Neural progenitor cell (in vitro differentiated cells): ENCODE results near the gene UBA1. TPM values are rescaled to one million over a fixed set of nuclear protein-coding genes. Genes with fewer than 3 reads are reported as not detected.

Experiments used
- DNase-seq: peaks from one replicate; pipeline ENCODE4 v3.0.0-alpha.2; 2016; ENCODE audit warnings: low spot score
- H2AFZ ChIP-seq: fragments of 200-600 bp; sonication (generic); replicated peaks from 2 replicates; pipeline ENCODE4 v1.6.1; 2016; ENCODE audit warnings: antibody characterized with exemption
- H3F3A ChIP-seq: fragments of 200-600 bp; sonication (generic); 2 replicates; pipeline ENCODE4 v1.6.1; 2016; ENCODE audit warnings: antibody characterized with exemption, low read depth
- H3K27ac ChIP-seq: fragments of 200-600 bp; sonication (generic); 2 replicates; pipeline ENCODE4 v1.5.1; 2016; ENCODE audit warnings: mild to moderate bottlenecking
- H3K27me3 ChIP-seq: fragments of 200-600 bp; sonication (generic); 2 replicates; pipeline ENCODE4 v1.6.1; 2016; ENCODE audit warnings: mild to moderate bottlenecking, moderate library complexity
- H3K36me3 ChIP-seq: fragments of 200-600 bp; sonication (generic); 2 replicates; pipeline ENCODE4 v1.5.1; 2016
- H3K4me1 ChIP-seq: fragments of 200-600 bp; sonication (generic); 2 replicates; pipeline ENCODE4 v1.6.1; 2016; ENCODE audit warnings: mixed run types
- H3K4me2 ChIP-seq: fragments of 200-600 bp; sonication (generic); 2 replicates; pipeline ENCODE4 v1.6.1; 2016
- H3K4me3 ChIP-seq: fragments of 200-600 bp; sonication (generic); 2 replicates; pipeline ENCODE4 v1.5.1; 2016
- H3K79me2 ChIP-seq: fragments of 200-600 bp; sonication (generic); 2 replicates; pipeline ENCODE4 v1.6.1; 2016; ENCODE audit warnings: low read depth
- H3K9ac ChIP-seq: fragments of 200-600 bp; sonication (generic); 2 replicates; pipeline ENCODE4 v1.6.1; 2016
- H3K9me3 ChIP-seq: fragments of 200-600 bp; sonication (generic); 2 replicates; pipeline ENCODE4 v1.5.1; 2016; ENCODE audit warnings: low read depth
- H4K20me1 ChIP-seq: fragments of 200-600 bp; sonication (generic); 2 replicates; pipeline ENCODE4 v1.6.1; 2016; ENCODE audit warnings: low read depth
- H3K27ac Mint-ChIP-seq: 3 replicates; pipeline ENCODE4 v1.8.0; 2021; ENCODE audit warnings: mixed read lengths
- H3K27me3 Mint-ChIP-seq: 2 replicates; pipeline ENCODE4 v1.8.0; 2022; ENCODE audit warnings: low read depth, mild to moderate bottlenecking, inconsistent platforms, moderate library complexity, mixed read lengths; ENCODE audit not compliant: insufficient read depth
- H3K36me3 Mint-ChIP-seq: 3 replicates; pipeline ENCODE4 v1.8.0; 2021; ENCODE audit warnings: mixed read lengths
- H3K4me1 Mint-ChIP-seq: 3 replicates; pipeline ENCODE4 v1.8.0; 2021; ENCODE audit warnings: mixed read lengths
- H3K4me3 Mint-ChIP-seq: 3 replicates; pipeline ENCODE4 v1.8.0; 2021; ENCODE audit warnings: mild to moderate bottlenecking, moderate library complexity, mixed read lengths
- H3K9me3 Mint-ChIP-seq: 3 replicates; pipeline ENCODE4 v1.8.0; 2020; ENCODE audit warnings: mixed read lengths
- CTCF ChIP-seq: fragments of 200-600 bp; sonication (generic); IDR thresholded peaks from 2 replicates; pipeline ENCODE4 v1.5.1; 2017; ENCODE audit warnings: antibody characterized with exemption, mild to moderate bottlenecking
- EZH2 ChIP-seq: fragments of 200-600 bp; sonication (generic); IDR thresholded peaks from 2 replicates; pipeline ENCODE4 v1.6.1; 2017; ENCODE audit warnings: antibody characterized with exemption, mild to moderate bottlenecking, moderate library complexity
- EZH2phosphoT487 ChIP-seq: fragments of 200-600 bp; sonication (generic); IDR thresholded peaks from 2 replicates; pipeline ENCODE4 v1.6.1; 2017; ENCODE audit warnings: antibody characterized with exemption
- total RNA-seq: library from RNA; depleted of rRNA; stranded (reverse); fragments of >200 nt; gene quantifications from 2 replicates; pipeline ENCODE4 v1.2.3, GENCODE V29; 2015; ENCODE audit warnings: low replicate concordance

The UBA1 gene
- total RNA-seq, 1 donor from 2014 or later: 291 TPM

- TF ChIP-seq EZH2phosphoT487: no peak
- no peak for TF ChIP-seq CTCF
- TF ChIP-seq EZH2: no peak
These were observed 18.0 kb upstream of the UBA1 start for GRCh38 chrX:47175588-47175980.

GRCh38 chrX:47176101-47176740 is 17.4 kb upstream of the UBA1 start:
- H3K27ac ChIP-seq: no peak overlapping the region
- no peak overlapping the region for H3K4me3 Mint-ChIP-seq
- H3K4me1 ChIP-seq: no peaks in the 10 kb centered on the region
- no peaks in the 10 kb centered on the region for H4K20me1 ChIP-seq
- H3K4me2 ChIP-seq: no peak overlapping the region
- no peaks in the 10 kb centered on the region for H3K4me1 Mint-ChIP-seq
- H3K36me3 ChIP-seq: no peaks in the 10 kb centered on the region
- H3K27ac Mint-ChIP-seq: no peak overlapping the region
- H2AFZ ChIP-seq: no peak overlapping the region
- H3K9ac ChIP-seq: no peak overlapping the region
- TF ChIP-seq CTCF: no peak
- TF ChIP-seq EZH2: no peak
- TF ChIP-seq EZH2phosphoT487: no peak
- no peaks in the 10 kb centered on the region for H3F3A ChIP-seq
- no peaks in the 10 kb centered on the region for H3K9me3 ChIP-seq
- peaks cover 11% of the 10 kb centered on the region for H3K9me3 Mint-ChIP-seq
- H3K36me3 Mint-ChIP-seq: peaks cover 17% of the 10 kb centered on the region
- peaks cover 9% of the 10 kb centered on the region for H3K27me3 Mint-ChIP-seq
- DNase-seq: no peak
- no peaks in the 10 kb centered on the region for H3K79me2 ChIP-seq
- no peak overlapping the region for H3K4me3 ChIP-seq
- no peaks in the 10 kb centered on the region for H3K27me3 ChIP-seq

More at GRCh38 chrX:47175588-47175980, 18.0 kb upstream of the UBA1 start:
- Mint-ChIP-seq H3K27me3 (peaks cover 9% of the 10 kb centered on the region), H3K36me3 (peaks cover 17% of the 10 kb centered on the region), H3K4me1 (no peaks in the 10 kb centered on the region), H3K9me3 (peaks cover 8% of the 10 kb centered on the region), H3K27ac (no peak overlapping the region), H3K4me3 (no peak overlapping the region)
- Histone ChIP-seq H3K27me3 (no peaks in the 10 kb centered on the region), H3K36me3 (no peaks in the 10 kb centered on the region), H3F3A (no peaks in the 10 kb centered on the region), H3K4me2 (no peak overlapping the region), H2AFZ (no peak overlapping the region), H3K4me1 (no peaks in the 10 kb centered on the region), H3K4me3 (no peak overlapping the region), H3K79me2 (no peaks in the 10 kb centered on the region), H3K27ac (no peak overlapping the region), H3K9me3 (no peaks in the 10 kb centered on the region), H3K9ac (no peak overlapping the region), H4K20me1 (no peaks in the 10 kb centered on the region)
- DNase-seq: no peak

GRCh38 chrX:47177079-47177478 is 16.6 kb upstream of the UBA1 start:
- DNase-seq: no peak
- TF ChIP-seq CTCF (no peak), EZH2phosphoT487 (no peak)
- Histone ChIP-seq H3K4me2 (no peak overlapping the region), H3K4me1 (no peaks in the 10 kb centered on the region), H3K4me3 (no peak overlapping the region), H4K20me1 (no peaks in the 10 kb centered on the region), H3K9me3 (no peaks in the 10 kb centered on the region), H3K9ac (no peak overlapping the region), H3K36me3 (no peaks in the 10 kb centered on the region), H3K27ac (no peak overlapping the region), H2AFZ (no peak overlapping the region), H3F3A (no peaks in the 10 kb centered on the region), H3K79me2 (no peaks in the 10 kb centered on the region), H3K27me3 (no peaks in the 10 kb centered on the region)
- H3K27ac Mint-ChIP-seq: no peak overlapping the region
- peaks cover 13% of the 10 kb centered on the region for H3K36me3 Mint-ChIP-seq
- H3K9me3 Mint-ChIP-seq: peaks cover 11% of the 10 kb centered on the region
- no peaks in the 10 kb centered on the region for H3K4me1 Mint-ChIP-seq
- peaks cover 9% of the 10 kb centered on the region for H3K27me3 Mint-ChIP-seq
- H3K4me3 Mint-ChIP-seq: no peak overlapping the region
